NCI-H510A treated with DMSO at 0.1 percent for 48 hours (cell line): ENCODE measurements around the gene CSK.

ENCODE experiments used
- DNase-seq: peaks from one replicate; lab custom pipeline; 2025; lab: John Stamatoyannopoulos, UW

CSK gene

DNA sequence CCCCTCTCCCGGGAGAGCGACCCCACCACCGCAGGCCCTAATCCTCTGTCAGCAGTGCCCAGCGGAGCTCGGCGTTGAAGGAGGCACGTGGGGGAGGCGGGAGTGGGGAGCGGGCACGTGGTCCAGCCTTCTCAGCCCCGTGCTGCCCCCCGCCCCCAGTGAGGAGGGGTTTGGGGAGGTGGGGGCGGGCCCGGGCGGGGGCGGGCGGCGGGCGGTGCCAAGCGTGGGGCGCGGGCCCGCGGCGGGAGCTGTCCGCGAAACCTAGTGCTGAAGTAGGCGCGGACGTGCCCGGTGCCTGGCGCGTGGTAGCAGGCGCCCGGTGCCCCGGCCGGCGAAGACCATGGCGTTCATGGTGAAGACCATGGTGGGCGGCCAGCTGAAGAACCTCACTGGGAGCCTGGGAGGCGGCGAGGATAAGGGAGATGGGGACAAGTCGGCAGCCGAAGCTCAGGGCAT lies 44.5 kb downstream of the CSK start, which contains the start of gene CPLX3:
TSS of gene CPLX3 (plus strand) at position 264 of the 456 bp plus-strand sequence. CDS start at position 341, 77 bp downstream.
- no peak for DNase-seq

DNA sequence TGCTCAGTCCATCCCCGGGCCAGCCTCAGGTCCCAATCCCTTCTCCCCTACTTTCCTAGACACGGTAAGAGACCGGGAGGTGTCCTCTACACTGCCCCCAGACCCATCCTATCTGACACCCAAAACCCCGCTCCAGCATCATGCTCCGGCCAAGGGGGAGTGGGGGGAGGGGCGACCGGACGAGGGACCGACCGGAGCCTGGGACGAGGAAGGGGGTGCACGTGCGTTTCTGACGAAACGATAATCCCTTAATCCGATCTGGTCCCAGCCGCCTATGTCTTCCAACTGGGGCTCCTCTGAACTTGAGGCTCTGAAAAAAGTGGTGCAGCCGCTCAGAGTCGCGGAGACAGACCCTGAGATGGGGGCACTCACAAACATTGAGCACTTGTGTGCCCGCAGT lies 45.0 kb downstream of the CSK start:
- DNase-seq, result no peak

DNA sequence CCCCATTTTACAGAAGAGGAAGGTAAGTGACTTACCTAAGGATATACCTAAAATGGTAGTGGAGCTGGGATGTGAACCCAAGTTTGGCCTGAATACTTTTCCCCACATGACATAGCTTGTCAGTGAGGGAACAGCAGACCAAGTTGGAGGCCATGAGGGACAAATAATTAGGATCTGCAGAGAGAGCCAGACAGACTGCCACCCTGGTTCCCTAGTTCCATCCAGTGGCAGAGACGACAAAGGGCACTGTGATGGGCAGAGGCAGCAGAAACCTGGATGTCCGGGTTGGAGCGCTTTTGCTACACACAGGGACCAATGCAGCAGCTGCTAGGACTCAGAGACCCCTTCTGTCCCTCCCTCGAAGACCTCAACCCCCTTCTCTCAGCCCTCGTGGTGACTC lies 45.7 kb downstream of the CSK start:
- no peak for DNase-seq

DNA sequence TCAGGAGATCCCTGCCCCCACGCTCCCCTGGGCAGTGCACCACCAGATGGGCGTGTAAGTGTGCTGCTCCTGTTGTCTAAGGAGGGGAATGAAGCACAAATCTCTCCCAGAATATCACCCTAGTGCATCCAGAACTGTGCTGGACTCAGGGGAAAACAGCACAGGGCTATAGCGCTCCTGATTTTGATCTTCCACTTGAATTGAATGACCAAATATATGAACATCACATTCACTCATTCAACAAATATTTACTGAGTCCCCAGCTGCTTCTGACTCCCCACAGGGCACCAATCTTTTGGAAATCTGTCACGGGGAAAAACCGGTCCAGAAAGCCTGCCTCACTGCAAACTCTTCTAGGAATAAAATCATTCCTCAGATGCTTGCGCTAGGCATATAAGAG lies 47.0 kb downstream of the CSK start:
- no peak for DNase-seq

DNA sequence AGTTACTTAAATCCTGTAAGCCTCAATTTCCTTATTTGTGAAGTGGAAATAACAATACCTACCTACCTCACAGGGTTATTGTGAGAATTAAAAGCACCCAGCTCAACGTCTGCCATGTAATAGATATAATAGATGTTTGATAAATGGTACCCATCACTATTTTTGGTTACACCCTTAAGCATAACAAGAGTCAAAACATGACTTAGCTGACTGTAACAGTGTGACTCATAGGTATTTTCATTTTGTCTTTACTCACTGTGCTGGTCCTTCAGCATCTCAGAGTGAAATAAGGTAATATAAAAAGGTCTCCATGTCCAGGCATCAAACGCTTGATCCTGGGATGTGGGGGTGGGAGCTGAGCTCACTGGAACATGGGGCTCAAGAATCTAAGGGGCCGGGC lies 47.6 kb downstream of the CSK start:
- DNase-seq, result no peak

DNA sequence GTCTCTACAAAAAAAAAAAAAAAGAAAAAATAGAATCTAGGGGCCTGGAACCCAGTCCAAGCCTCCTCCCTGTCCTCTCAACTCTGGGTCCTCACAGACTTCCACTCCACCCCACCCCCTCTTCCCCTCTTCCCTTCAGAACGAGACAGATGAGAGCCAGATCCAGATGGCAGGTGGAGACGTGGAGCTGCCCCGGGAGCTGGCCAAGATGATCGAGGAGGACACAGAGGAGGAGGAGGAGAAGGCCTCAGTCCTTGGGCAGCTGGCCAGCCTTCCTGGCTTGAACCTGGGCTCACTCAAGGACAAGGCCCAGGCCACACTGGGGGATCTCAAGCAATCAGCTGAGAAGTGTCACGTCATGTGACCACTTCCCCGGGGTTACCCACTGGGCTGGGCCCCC lies 48.1 kb downstream of the CSK start:
- DNase-seq, result no peak

DNA sequence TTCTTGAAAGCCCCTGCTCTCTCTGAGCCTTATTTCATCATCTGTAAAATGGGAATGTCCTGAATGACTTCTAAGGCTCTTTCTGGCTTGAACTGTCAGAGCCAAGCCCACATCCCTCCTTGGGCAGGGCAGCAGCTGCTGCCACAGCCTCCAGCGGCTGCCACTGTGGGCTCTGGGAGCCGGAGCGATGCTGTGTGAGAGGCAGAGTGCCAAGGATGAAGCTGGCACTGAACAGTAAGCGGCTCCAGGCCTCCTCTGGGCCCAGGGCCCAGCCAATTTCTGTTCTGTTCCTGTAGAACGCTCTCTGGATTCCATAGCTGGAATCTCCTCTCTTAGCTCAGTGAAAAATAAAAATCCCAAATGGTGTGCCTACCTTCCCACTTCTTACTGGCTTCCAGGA lies 49.0 kb downstream of the CSK start:
- no peak for DNase-seq

DNA sequence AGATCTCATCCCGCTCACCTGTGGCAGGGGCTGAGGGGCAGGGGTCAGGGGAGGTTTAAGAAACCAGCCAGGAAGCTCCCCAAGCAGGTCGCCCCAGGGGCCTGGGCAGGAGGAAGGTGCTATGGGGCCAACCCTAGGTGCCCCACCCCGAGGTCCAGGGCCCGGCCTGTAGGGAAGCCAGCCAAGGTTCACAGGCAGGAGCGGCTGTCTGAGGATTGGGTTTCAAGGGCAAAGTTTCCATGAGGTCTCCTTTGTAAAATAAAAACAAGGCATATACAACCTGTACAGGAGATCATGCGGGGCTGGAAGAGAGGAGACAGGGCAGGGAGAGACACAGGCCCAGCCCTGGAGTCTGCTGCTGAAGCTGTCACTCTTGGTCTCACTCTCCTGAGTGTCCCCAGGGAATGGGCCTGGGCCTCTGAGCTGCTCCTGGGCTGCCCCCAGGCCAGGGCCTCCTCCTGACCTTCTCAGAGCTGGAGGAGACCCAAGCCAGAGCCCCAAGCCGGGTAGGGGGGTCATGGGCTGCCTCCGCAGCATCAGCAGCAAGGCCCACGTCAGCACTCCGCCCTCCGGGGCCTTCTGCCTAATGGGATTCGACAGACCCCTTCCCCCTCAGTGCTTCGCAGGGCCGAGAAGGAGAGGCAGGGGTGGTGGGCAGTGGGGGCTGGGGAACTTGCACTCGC lies 50.1 kb downstream of the CSK start:
- DNase-seq, result no peak

DNA sequence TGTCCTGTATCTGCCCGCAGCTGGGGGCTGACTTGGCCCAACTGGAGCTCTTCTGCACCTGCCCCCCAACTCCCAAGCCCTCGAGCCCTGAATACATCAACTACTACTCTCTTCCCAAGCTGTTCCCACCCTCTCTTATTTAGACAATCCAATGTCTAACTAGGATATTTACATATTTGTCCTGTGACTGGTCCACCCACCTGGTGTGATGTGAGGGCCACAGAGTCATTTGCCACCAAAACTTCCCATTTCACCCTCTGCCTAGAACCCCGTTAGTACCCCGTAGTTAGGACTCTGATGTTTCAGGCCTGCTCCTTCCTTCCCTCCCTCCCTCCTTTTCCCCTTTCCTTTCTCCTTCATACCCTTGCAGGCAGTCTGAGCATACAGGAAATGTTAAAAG lies 50.9 kb downstream of the CSK start:
- no peak for DNase-seq

DNA sequence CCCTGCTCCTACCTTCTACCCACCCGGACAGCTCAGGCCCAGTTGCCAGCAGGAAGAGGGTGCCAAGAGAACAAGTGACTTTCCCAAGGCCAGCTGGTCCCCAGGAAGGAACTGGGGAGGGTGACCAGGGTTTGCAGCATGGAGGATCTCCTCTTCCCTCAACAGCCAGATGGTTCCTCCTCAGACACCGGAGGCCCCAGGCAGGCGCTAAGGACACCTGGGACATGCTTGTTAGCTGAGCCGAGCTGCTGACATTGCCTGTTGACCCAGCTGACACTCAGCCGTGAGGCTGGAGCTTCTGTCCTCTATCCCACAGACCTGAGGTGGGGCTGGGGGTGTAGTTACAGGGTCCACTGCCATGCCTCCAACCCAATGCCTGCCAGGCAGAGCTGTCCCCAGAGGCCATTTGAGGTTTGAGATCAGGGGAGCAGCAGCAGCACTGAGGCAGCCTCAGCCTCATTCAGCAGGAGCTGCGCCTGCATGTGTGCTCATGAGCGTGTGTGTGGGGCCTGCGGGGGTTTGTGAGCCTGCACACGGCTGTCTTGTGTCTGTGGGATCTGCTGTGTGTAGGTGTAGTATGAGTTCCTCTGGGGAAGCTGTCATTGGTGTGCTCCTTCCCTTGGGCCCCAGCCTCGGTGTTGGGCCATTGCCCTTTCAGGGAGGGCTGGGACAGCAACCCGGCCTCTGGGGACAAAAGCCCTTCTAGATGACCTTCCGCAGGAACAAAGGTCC lies 51.7 kb downstream of the CSK start:
- no peak for DNase-seq

DNA sequence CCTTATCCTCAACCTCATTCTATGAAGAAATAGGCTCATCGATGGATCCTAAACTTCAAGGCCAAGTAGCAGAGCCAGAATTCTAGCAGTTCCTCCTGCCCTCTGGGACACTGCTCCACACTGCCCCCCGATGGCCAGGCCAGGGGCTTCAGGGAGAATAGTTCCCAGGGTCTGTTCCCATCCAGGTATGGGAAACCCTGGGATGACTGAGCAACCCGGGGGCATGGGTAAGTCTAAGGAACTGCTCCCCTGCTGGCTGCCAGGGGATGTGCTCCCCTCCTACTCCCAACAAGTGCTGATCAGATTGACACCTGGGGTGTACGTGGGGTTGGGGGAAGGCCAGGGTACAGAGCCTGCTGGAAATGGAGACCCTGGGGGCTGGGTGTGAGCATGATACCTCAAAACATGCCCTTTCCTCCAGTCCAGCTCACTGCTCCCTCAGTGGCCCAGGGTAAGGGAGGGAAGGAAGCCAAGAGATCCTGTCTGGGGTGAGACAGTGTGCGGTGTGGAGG lies 53.5 kb downstream of the CSK start:
- DNase-seq, result no peak

DNA sequence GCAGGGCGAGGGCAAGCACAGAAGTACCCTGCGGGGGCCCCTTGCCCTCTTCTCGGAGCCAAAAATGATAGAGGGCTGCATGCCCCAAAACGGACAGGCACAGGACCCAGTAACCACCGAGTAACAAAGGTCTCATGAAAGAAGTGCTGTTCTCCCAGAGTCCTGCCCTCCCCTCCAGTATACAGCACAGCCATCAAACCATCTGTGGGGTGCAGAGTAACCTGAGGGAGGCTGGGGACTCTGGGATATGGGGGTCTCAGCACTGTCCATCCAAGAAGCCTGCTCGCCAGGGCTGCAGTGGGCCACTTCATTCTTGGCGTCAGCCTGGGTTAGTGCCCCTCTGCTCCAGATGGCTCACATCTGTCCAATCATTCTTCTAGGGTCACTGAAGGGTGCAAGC lies 55.0 kb downstream of the CSK start:
- no peak for DNase-seq

DNA sequence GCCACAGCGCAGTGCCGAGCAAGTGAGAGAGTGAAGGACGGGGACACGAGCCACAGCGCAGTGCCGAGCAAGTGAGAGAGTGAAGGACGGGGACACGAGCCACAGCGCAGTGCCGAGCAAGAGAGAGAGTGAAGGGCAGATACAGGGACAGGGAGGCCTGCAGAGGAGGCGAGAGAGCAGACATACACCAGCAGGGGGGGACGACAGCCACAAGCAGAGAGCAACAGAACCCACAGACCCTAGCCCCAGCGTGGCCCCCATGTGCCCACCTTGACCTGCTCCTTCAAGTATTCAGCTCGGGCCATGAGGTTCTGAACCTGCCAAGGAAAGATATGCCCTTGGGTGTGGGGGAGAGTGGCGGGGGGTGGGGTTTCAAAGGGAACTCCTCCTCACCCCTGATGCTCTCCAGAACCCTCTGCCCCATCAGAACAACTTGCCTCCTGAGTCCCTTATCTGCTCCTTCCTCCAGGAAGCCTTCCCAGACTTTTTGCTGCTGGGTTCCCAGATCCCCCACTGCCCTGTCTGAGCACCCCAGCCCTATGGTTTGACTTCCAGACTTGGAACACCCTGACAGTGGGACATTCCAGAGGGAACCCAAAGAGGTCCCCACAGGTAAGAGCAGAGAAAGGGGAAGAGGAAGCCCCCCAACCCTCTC lies 55.7 kb downstream of the CSK start:
- no peak for DNase-seq

DNA sequence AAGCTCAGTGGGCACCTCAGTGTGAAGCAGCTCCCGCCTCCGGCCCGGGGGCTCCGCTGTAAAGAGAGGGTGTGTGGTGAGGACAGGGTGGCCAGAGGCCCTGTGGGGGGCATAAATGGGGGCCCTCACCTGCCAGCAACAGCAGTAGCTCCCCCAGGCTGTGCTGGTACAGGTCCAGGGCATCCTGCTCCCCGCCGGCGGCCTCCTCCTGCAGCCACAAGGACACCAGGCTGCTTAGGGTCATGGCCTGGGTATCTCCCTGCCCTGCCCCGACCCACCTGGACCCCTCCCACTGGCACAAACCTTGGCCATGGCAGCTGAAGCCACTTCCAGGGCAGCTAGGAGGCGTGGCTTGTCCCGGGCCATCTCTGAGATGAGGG lies 56.2 kb downstream of the CSK start:
- no peak for DNase-seq

DNA sequence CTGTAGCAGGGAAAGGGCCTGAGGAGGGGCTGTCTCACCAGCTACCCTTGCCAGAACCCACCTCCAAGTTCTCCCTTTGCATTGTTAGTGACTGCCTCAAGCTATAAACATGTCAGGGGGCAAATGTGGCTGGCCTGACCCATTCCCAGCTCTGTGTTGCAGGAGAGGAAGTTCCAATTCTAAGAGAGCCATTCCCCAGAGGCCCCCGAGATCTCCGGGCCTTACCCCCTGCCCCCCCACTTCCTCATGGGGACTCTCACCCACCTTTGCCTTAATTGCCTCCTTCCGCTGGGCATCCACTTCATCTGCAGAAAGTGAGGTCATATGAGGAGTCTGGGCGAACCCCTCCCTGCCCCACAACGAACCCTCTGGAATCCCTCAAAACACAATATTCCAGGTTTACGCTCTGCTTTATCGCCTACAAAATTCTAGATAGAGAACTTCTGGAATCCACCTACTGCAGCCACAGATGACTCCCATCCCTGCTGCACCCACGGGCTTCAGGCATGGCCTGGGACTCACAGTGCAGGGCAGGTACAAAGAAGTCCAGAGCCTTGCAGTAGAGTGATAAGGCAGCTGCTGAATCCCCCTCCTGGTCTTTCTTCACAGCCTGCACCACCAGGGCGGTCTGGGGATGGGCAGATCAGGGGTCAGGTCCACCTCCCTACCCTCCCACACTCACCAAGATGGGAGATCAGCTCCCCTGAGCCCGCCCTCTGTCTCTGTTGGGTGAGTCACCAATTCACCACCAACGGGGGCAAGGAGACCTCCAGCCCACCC lies 57.1 kb downstream of the CSK start:
- DNase-seq, result no peak

DNA sequence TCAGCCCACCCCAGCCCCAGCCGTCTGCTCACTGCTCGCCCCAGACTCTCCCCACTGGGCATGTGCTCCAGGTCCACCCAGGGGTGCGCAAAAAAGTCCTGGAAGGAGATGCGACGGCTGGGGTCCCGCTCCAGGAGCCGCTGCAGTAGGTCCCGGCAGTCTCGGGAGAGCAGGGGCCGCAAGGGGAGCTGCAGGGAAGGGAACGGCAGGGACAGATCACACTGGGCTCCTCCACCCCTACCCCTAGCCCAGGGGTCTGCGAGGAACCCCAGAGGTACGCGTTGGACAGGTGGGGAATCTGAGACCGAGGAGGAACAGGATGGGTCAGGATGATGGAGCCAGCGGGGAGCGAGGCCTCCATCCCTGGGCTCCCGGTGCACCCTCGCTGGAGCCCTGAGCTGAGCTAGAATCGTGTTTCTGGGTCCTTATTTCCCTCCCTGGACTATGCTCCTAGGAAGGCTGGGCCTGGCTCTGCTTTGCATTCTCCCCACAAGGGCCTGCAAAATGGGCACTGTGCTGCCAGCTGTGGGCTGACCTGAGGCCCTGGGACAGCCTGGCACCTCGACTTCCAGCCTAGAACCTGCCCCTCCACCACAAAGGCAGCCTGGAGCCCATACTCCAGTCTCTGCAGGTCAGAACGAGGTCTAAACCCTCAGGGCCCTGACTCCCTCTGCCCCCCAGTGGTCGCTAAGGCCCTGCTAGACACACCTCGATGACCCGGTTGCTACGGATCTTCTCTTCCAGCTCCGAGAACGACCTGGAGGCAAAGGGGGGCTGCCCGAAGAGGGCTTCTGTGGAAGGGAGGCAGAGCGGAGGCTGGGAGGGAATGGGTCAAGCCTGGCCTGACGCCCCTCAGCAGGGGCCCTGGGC lies 57.9 kb downstream of the CSK start:
- no peak for DNase-seq

DNA sequence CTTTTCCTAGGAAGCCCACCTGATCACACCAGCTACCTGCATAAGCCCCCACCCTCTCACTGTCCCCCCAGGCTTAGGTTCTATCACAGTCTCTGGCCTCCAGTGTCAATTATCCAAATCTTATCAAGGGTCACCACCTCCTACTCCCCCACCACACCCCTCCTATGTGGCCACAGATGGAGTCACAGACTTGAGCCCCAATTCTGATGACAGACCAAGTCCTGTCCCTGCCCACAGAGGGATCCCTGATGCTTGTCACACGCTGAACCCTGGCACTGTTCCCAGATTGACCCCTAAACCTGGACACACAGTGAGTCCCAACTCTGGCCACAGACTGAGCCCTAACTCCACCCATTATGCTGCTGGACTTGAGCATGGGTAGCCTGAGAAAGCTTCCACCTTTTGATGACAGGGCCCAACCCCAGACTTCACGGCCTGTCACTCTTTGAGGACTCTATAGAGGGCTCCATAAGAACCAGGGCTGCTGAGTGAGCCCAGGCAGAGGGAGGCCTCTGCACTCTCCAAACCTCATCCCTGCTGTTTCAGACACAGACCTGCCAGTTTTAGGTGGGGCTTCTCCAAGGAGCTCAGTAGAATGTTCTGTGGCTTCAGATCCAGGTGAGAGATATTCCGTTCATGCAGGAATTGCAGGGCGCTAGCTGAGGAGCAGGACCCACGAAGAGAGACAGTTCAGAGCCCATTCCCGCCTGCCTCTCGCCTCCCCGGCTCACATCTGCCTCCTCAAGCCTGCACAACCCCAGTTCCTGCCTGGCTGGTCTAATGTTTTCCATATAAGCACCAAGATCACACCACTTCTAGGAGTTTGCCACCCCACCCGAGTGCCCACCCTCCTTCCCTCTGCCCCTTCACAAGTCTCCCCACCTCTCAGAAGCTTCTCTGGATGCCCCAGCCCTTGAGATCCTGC lies 59.2 kb downstream of the CSK start:
- no peak for DNase-seq

DNA sequence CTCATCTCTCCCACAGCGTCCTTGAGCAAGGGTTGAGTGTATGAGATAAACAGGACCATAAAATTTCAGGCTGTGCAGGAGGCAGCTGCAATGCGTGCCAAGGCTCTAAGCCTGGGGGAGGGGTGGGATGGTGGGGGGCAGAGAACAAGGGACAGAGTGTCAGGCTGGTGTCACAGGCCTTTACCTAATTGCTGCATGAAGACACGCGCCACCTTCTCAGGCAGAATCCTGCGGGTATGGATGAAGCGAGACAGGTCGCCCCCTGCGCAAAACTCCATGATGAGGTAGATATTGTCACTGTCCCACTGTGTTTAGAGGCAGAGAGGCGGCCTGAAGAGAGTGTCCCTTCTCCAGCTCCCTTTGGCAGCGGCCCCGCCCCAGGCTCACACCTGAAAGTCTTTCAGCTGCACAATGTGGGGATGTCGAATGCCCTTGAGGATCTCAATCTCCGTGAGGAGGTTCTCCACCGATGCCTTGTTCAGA lies 60.1 kb downstream of the CSK start:
- no peak for DNase-seq

DNA sequence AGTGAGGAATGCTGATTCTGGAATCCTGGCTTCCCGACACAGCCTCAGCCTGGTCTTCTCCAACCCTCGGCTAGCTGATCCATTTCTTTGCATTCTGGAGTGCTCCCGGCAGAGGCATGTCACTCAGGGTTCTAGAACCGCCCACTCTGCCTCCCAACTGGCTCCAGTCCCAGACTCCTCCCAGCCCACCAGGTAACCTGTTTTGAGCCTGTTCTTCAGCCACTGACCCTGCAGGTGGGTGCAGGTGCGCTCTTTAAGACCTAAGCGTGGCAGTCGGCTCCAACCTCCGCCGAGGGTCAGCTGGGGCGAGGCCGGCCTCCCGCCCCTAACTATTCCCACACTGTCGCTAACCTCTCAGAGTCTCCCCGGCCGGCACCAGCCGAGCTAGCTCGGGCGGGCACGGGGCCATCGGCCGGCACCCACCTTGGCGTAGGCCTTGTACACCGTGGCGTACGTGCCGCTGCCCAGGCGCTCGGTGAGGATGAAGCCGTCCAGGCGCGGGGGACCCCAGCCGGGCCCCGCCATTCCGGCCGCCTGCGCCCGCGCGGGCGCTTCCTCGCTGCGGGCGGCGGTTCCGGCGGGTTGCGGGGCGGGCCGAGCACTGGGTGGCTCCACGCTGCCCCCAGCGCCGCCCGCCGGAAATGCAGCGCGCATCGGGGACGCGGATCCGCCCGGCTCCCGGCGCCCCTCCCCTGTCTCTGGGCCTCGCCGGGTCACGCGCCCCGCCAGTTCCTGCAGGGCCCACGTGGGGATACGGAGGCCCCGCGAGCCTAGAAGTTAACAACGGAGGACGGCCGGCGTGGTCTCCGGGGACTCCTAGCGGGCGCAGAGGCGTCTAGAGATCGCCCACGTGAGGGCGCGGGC lies 60.9 kb downstream of the CSK start, which contains the start of gene ULK3:
TSS of gene ULK3 (minus strand) at position 576 of the 864 bp plus-strand sequence. CDS start at position 525, 51 bp downstream.
- DNase-seq, result peak; percentile 72
